ENCODE results near the gene VCAN.

GRCh38 chr5:83428126-83428525 is 43.4 kb upstream of the VCAN start:
- TF ChIP-seq REST (IDR thresholded peaks at IDR 0.05; ENCODE audit: insufficient read depth in 1 of 2, low read depth in 2 of 2, low read length in 2 of 2) = no peak
- no peak for TF ChIP-seq TAF1 (IDR thresholded peaks at IDR 0.05; ENCODE audit: borderline replicate concordance, insufficient read depth, low read length)
